Measurements from ENCODE around the gene AASDH.
"Not testable (repeated sequence)": the region's sequence is repeated elsewhere in the genome, so short reads cannot be mapped to it uniquely, and the experiment has no call there.

AASDH gene

GRCh38 chr4:56371426-56372220, 15.7 kb downstream of the AASDH start:
- ChIA-PET POLR2A (no interaction called here), CTCF (interaction anchor here (0.6 kb wide), 1 partner anchor 208 kb away, joined by 3 read pairs; no protein-coding TSS in a partner anchor)
- no peak overlapping the region for H3K27ac ChIP-seq (ENCODE audit: insufficient read depth in 1 of 2, low read depth in 1 of 2, low read length in 2 of 2, poor library complexity in 1 of 2, severe bottlenecking in 2 of 2)
- WGBS (ENCODE audit: insufficient coverage) = 53% methylated on average over 3 of the region's 8 CpGs
- peaks cover 0 to 4% (median 0%) of the 10 kb centered on the region in 4 experiments for H3K4me1 ChIP-seq (ENCODE audit: control extremely low read depth in 1 of 4, control insufficient read depth in 4 of 4, insufficient read depth in 4 of 4, low read length in 3 of 4)
- no peak for DNase-seq
- H3K27me3 ChIP-seq (replicated peaks in 2 of 5; ENCODE audit: control insufficient read depth in 4 of 5, insufficient read depth in 5 of 5, low read length in 4 of 5) = no peaks in the 10 kb centered on the region
- no peak overlapping the region for H3K4me3 ChIP-seq (ENCODE audit: control insufficient read depth in 1 of 7, extremely low read depth in 1 of 7, insufficient read depth in 4 of 7, low read depth in 2 of 7, low read length in 6 of 7)
- peaks cover 6 to 33% (median 9%) of the 10 kb centered on the region in 4 experiments for H3K36me3 ChIP-seq (ENCODE audit: control insufficient read depth in 4 of 4, insufficient read depth in 4 of 4, low read length in 3 of 4)
- H3K9me3 ChIP-seq (ENCODE audit: control extremely low read depth in 1 of 5, control insufficient read depth in 4 of 5, insufficient read depth in 2 of 5, low read depth in 1 of 5, low read length in 4 of 5) = no peaks in the 10 kb centered on the region

GRCh38 chr4:56370377-56370776, 16.9 kb downstream of the AASDH start:
- no peak for DNase-seq
- Histone ChIP-seq H3K4me1 (ENCODE audit: control extremely low read depth in 1 of 4, control insufficient read depth in 4 of 4, insufficient read depth in 4 of 4, low read length in 3 of 4) (peaks cover 0 to 4% (median 0%) of the 10 kb centered on the region in 4 experiments), H3K27ac (ENCODE audit: insufficient read depth in 1 of 2, low read depth in 1 of 2, low read length in 2 of 2, poor library complexity in 1 of 2, severe bottlenecking in 2 of 2) (no peak overlapping the region), H3K4me3 (ENCODE audit: control insufficient read depth in 1 of 7, extremely low read depth in 1 of 7, insufficient read depth in 4 of 7, low read depth in 2 of 7, low read length in 6 of 7) (no peak overlapping the region), H3K27me3 (replicated peaks in 2 of 5; ENCODE audit: control insufficient read depth in 4 of 5, insufficient read depth in 5 of 5, low read length in 4 of 5) (no peaks in the 10 kb centered on the region), H3K36me3 (ENCODE audit: control insufficient read depth in 4 of 4, insufficient read depth in 4 of 4, low read length in 3 of 4) (peaks cover 3 to 28% (median 9%) of the 10 kb centered on the region in 4 experiments), H3K9me3 (ENCODE audit: control extremely low read depth in 1 of 5, control insufficient read depth in 4 of 5, insufficient read depth in 2 of 5, low read depth in 1 of 5, low read length in 4 of 5) (no peaks in the 10 kb centered on the region)
- no CpG with 5 or more reads among the region's 3 CpGs for WGBS (ENCODE audit: insufficient coverage)
- POLR2A ChIA-PET = no interaction called here
- CTCF ChIA-PET = no interaction called here

DNA sequence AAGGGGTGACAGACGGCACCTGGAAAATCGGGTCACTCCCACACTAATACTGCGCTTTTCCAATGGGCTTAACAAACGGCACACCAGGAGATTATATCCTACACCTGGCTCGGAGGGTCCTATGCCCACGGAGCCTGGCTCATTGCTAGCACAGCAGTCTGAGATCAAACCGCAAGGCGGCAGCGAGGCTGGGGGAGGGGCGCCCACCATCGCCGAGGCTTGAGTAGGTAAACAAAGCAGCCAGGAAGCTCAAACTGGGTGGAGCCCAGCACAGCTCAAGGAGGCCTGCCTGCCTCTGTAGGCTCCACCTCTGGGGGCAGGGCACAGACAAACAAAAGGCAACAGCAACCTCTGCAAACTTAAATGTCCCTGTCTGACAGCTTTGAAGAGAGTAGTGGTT, 24.3 kb downstream of the AASDH start:
- peaks cover 0 to 24% (median 7%) of the 10 kb centered on the region in 4 experiments for H3K36me3 ChIP-seq (ENCODE audit: control insufficient read depth in 4 of 4, insufficient read depth in 4 of 4, low read length in 3 of 4)
- 98% methylated on average over 9 of the region's 12 CpGs for WGBS (ENCODE audit: insufficient coverage)
- peaks cover 0 to 14% (median 6%) of the 10 kb centered on the region in 5 experiments for H3K9me3 ChIP-seq (ENCODE audit: control extremely low read depth in 1 of 5, control insufficient read depth in 4 of 5, insufficient read depth in 2 of 5, low read depth in 1 of 5, low read length in 4 of 5)
- H3K27me3 ChIP-seq (replicated peaks in 2 of 5; ENCODE audit: control insufficient read depth in 4 of 5, insufficient read depth in 5 of 5, low read length in 4 of 5); DNase-seq; H3K27ac ChIP-seq (ENCODE audit: insufficient read depth in 1 of 2, low read depth in 1 of 2, low read length in 2 of 2, poor library complexity in 1 of 2, severe bottlenecking in 2 of 2); H3K4me1 ChIP-seq (ENCODE audit: control extremely low read depth in 1 of 4, control insufficient read depth in 4 of 4, insufficient read depth in 4 of 4, low read length in 3 of 4); H3K4me3 ChIP-seq (ENCODE audit: control insufficient read depth in 1 of 7, extremely low read depth in 1 of 7, insufficient read depth in 4 of 7, low read depth in 2 of 7, low read length in 6 of 7); CTCF ChIA-PET; POLR2A ChIA-PET: not testable (repeated sequence)

DNA sequence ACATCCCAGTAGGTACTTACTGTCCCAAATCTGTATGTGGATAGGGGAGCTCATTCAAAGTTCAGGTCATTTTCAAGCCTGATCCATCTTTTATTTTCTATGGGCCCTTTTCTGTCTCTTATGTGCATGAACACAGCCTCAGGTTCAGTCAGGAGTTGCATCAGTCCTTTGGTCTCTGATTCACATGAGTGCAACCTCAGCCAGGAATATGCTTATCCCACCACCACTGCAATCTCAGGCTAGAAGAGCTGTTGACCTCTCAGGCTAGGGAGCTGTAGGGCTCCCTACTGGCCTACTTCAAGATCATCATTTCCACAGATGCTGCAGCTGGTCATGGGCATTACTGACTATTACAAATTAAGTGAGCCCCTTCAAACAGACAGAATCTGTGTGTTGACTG, 27.2 kb downstream of the AASDH start:
- Histone ChIP-seq H3K27me3 (replicated peaks in 2 of 5; ENCODE audit: control insufficient read depth in 4 of 5, insufficient read depth in 5 of 5, low read length in 4 of 5) (no peaks in the 10 kb centered on the region), H3K4me1 (ENCODE audit: control extremely low read depth in 1 of 4, control insufficient read depth in 4 of 4, insufficient read depth in 4 of 4, low read length in 3 of 4) (no peaks in the 10 kb centered on the region), H3K36me3 (ENCODE audit: control insufficient read depth in 4 of 4, insufficient read depth in 4 of 4, low read length in 3 of 4) (peaks cover 6 to 35% (median 8%) of the 10 kb centered on the region in 4 experiments), H3K9me3 (ENCODE audit: control extremely low read depth in 1 of 5, control insufficient read depth in 4 of 5, insufficient read depth in 2 of 5, low read depth in 1 of 5, low read length in 4 of 5) (peaks cover 0 to 14% (median 8%) of the 10 kb centered on the region in 5 experiments), H3K27ac (ENCODE audit: insufficient read depth in 1 of 2, low read depth in 1 of 2, low read length in 2 of 2, poor library complexity in 1 of 2, severe bottlenecking in 2 of 2) (no peak overlapping the region), H3K4me3 (ENCODE audit: control insufficient read depth in 1 of 7, extremely low read depth in 1 of 7, insufficient read depth in 4 of 7, low read depth in 2 of 7, low read length in 6 of 7) (no peak overlapping the region)
- ChIA-PET POLR2A (no interaction called here), CTCF (no interaction called here)
- DNase-seq = no peak

- H3K4me1 ChIP-seq (ENCODE audit: control extremely low read depth in 1 of 4, control insufficient read depth in 4 of 4, insufficient read depth in 4 of 4, low read length in 3 of 4) = no peaks in the 10 kb centered on the region
- POLR2A ChIA-PET = no interaction called here
- peaks cover 8 to 41% (median 9%) of the 10 kb centered on the region in 4 experiments for H3K36me3 ChIP-seq (ENCODE audit: control insufficient read depth in 4 of 4, insufficient read depth in 4 of 4, low read length in 3 of 4)
- no peak for DNase-seq
- CTCF ChIA-PET = interaction anchor here (1.8 kb wide), 1 partner anchor 9 kb away, joined by 5 read pairs; no protein-coding TSS in a partner anchor
- 100% methylated on average over 5 of the region's 9 CpGs for WGBS (ENCODE audit: insufficient coverage)
- no peak overlapping the region for H3K4me3 ChIP-seq (ENCODE audit: control insufficient read depth in 1 of 7, extremely low read depth in 1 of 7, insufficient read depth in 4 of 7, low read depth in 2 of 7, low read length in 6 of 7)
- H3K9me3 ChIP-seq (ENCODE audit: control extremely low read depth in 1 of 5, control insufficient read depth in 4 of 5, insufficient read depth in 2 of 5, low read depth in 1 of 5, low read length in 4 of 5) = peaks cover 0 to 6% (median 0%) of the 10 kb centered on the region in 5 experiments
- no peaks in the 10 kb centered on the region for H3K27me3 ChIP-seq (replicated peaks in 2 of 5; ENCODE audit: control insufficient read depth in 4 of 5, insufficient read depth in 5 of 5, low read length in 4 of 5)
- H3K27ac ChIP-seq (ENCODE audit: insufficient read depth in 1 of 2, low read depth in 1 of 2, low read length in 2 of 2, poor library complexity in 1 of 2, severe bottlenecking in 2 of 2) = no peak overlapping the region
These were observed 30.6 kb downstream of the AASDH start for GRCh38 chr4:56356650-56357049.

DNA sequence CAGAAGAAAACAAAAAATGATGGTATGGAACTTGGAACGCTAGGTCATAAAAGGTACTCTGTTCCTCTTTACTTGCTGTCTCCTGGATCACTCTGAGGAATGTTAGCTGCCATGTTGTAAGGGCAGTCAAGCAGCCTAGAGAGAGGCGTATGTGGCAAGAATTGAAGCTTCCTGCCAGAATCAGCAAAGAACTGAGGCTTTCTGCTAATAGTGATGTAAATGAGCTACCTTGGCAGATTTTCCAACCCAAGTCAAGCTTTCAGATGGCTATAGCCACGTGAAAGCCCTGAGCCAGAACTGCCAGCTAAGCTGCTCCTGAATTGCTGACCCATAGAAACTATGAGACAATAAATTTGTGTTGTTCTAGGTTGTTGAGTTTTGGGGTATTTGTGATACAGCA, 38.7 kb downstream of the AASDH start:
- no peaks in the 10 kb centered on the region for H3K4me1 ChIP-seq (ENCODE audit: control extremely low read depth in 1 of 4, control insufficient read depth in 4 of 4, insufficient read depth in 4 of 4, low read length in 3 of 4)
- H3K4me3 ChIP-seq (ENCODE audit: control insufficient read depth in 1 of 7, extremely low read depth in 1 of 7, insufficient read depth in 4 of 7, low read depth in 2 of 7, low read length in 6 of 7) = no peak overlapping the region
- H3K27me3 ChIP-seq (replicated peaks in 2 of 5; ENCODE audit: control insufficient read depth in 4 of 5, insufficient read depth in 5 of 5, low read length in 4 of 5) = no peaks in the 10 kb centered on the region
- WGBS (ENCODE audit: insufficient coverage) = 100% methylated on average over 2 of the region's 3 CpGs
- POLR2A ChIA-PET = interaction anchor here (0.7 kb wide), 1 partner anchor 1603 kb away, joined by 3 read pairs; no protein-coding TSS in a partner anchor
- CTCF ChIA-PET = no interaction called here
- peaks cover 6 to 21% (median 13%) of the 10 kb centered on the region in 4 experiments for H3K36me3 ChIP-seq (ENCODE audit: control insufficient read depth in 4 of 4, insufficient read depth in 4 of 4, low read length in 3 of 4)
- no peak overlapping the region for H3K27ac ChIP-seq (ENCODE audit: insufficient read depth in 1 of 2, low read depth in 1 of 2, low read length in 2 of 2, poor library complexity in 1 of 2, severe bottlenecking in 2 of 2)
- no peak for DNase-seq
- H3K9me3 ChIP-seq (ENCODE audit: control extremely low read depth in 1 of 5, control insufficient read depth in 4 of 5, insufficient read depth in 2 of 5, low read depth in 1 of 5, low read length in 4 of 5) = no peaks in the 10 kb centered on the region

DNA sequence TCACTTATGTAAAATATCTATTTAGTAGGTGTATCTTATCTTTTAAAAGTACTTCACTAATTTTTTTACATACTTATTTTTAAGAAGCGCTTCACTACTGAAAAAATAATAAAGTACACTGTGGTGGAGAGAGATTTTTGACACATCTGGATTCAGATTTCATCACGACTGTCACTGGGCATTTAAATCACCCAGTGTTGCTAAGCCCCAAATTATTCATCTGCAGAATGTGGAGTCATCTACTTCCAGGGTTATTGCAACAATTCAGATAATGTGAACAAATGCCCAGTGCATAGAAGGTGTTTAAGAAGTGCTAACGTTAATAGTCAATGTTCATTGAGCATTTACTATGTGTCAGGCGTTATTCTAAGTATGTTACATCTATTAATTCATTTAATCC, 41.8 kb downstream of the AASDH start:
- ChIA-PET CTCF (no interaction called here), POLR2A (no interaction called here)
- no peak overlapping the region for H3K27ac ChIP-seq (ENCODE audit: insufficient read depth in 1 of 2, low read depth in 1 of 2, low read length in 2 of 2, poor library complexity in 1 of 2, severe bottlenecking in 2 of 2)
- H3K27me3 ChIP-seq (replicated peaks in 2 of 5; ENCODE audit: control insufficient read depth in 4 of 5, insufficient read depth in 5 of 5, low read length in 4 of 5) = no peaks in the 10 kb centered on the region
- peaks cover 3 to 14% (median 8%) of the 10 kb centered on the region in 4 experiments for H3K36me3 ChIP-seq (ENCODE audit: control insufficient read depth in 4 of 4, insufficient read depth in 4 of 4, low read length in 3 of 4)
- WGBS (ENCODE audit: insufficient coverage) = 91% methylated on average over 1 of the region's 4 CpGs
- no peak for DNase-seq
- no peak overlapping the region for H3K4me3 ChIP-seq (ENCODE audit: control insufficient read depth in 1 of 7, extremely low read depth in 1 of 7, insufficient read depth in 4 of 7, low read depth in 2 of 7, low read length in 6 of 7)
- H3K9me3 ChIP-seq (ENCODE audit: control extremely low read depth in 1 of 5, control insufficient read depth in 4 of 5, insufficient read depth in 2 of 5, low read depth in 1 of 5, low read length in 4 of 5) = no peaks in the 10 kb centered on the region
- no peaks in the 10 kb centered on the region for H3K4me1 ChIP-seq (ENCODE audit: control extremely low read depth in 1 of 4, control insufficient read depth in 4 of 4, insufficient read depth in 4 of 4, low read length in 3 of 4)
